PC-3 (cell line): ENCODE data around the gene FEN1. TPM values are rescaled to one million over a fixed set of nuclear protein-coding genes. Genes with fewer than 3 reads are reported as not detected.

Source experiments
- ATAC-seq: fragments of 200-7000 bp; cut with Tn5 transposase; 2 replicates; pipeline ENCODE4 v1.9.1; 2020; ENCODE audit warnings: mild to moderate bottlenecking, moderate library complexity
- BruUV-seq: library from RNA; stranded (reverse); fragments of 400-500 nt; replicated peaks from 2 replicates; lab custom pipeline; 2021; lab: Mats Ljungman, UMichigan
- CTCF ChIA-PET: fragments of 300-600 bp; sonication (Branson Sonifier 250); formaldehyde crosslinking; loops from one replicate; lab custom pipeline; 2022; ENCODE audit warnings: antibody characterized with exemption; lab: Charles Lee
- POLR2A ChIA-PET: fragments of 300-600 bp; sonication (Branson Sonifier 250); formaldehyde crosslinking; loops from one replicate; lab custom pipeline; 2022; ENCODE audit warnings: antibody characterized with exemption; ENCODE audit not compliant: unreplicated experiment; lab: Charles Lee
- DNase-seq: peaks from one replicate; pipeline ENCODE4 v3.0.0-alpha.2; 2015
- H2AFZ ChIP-seq: fragments of 300-600 bp; sonication (generic); 2 replicates; pipeline ENCODE4 v1.6.0; 2016; ENCODE audit warnings: antibody characterized with exemption, low read length
- H3F3A ChIP-seq: fragments of 300-600 bp; sonication (generic); one replicate; pipeline ENCODE4 v1.6.0; 2017; ENCODE audit warnings: antibody characterized with exemption, low read length, control low read depth, mild to moderate bottlenecking; ENCODE audit not compliant: unreplicated experiment
- H3K27ac ChIP-seq: fragments of 300-600 bp; sonication (generic); 2 replicates; pipeline ENCODE4 v1.5.1; 2016; ENCODE audit warnings: mild to moderate bottlenecking, low read length
- H3K27me3 ChIP-seq: fragments of 300-600 bp; sonication (generic); 2 replicates; pipeline ENCODE4 v1.6.1; 2016; ENCODE audit warnings: low read length, mixed read lengths
- H3K36me3 ChIP-seq: fragments of 300-600 bp; sonication (generic); 2 replicates; pipeline ENCODE4 v1.6.1; 2016; ENCODE audit warnings: low read depth, mixed run types, low read length, mixed read lengths
- H3K4me1 ChIP-seq: fragments of 300-600 bp; sonication (generic); 2 replicates; pipeline ENCODE4 v1.5.1; 2016; ENCODE audit warnings: low read length; ENCODE audit not compliant: insufficient read depth
- H3K4me2 ChIP-seq: fragments of 300-600 bp; sonication (generic); 2 replicates; pipeline ENCODE4 v1.6.0; 2016; ENCODE audit warnings: low read length
- H3K4me3 ChIP-seq: fragments of 300-600 bp; sonication (generic); 2 replicates; pipeline ENCODE4 v1.5.1; 2016; ENCODE audit warnings: mild to moderate bottlenecking, low read length, mixed read lengths
- H3K79me2 ChIP-seq: fragments of 300-600 bp; sonication (generic); 2 replicates; pipeline ENCODE4 v1.6.1; 2017; ENCODE audit warnings: low read length, mixed read lengths
- H3K9ac ChIP-seq: fragments of 300-600 bp; sonication (generic); 2 replicates; pipeline ENCODE4 v1.6.0; 2016; ENCODE audit warnings: mild to moderate bottlenecking, low read length
- H3K9me2 ChIP-seq: fragments of 300-600 bp; sonication (generic); replicated peaks from 2 replicates; pipeline ENCODE4 v1.6.1; 2016; ENCODE audit warnings: mixed run types, low read length, mixed read lengths
- H3K9me3 ChIP-seq: fragments of 300-600 bp; sonication (generic); 2 replicates; pipeline ENCODE4 v1.6.1; 2016; ENCODE audit warnings: low read length, mixed read lengths
- H4K20me1 ChIP-seq: fragments of 300-600 bp; sonication (generic); 2 replicates; pipeline ENCODE4 v1.6.1; 2016; ENCODE audit warnings: low read length, mixed read lengths
- EZH2 ChIP-seq: fragments of 300-600 bp; sonication (generic); IDR thresholded peaks from one replicate; pipeline ENCODE4 v1.6.1; 2017; ENCODE audit warnings: antibody characterized with exemption, mild to moderate bottlenecking, low read length; ENCODE audit not compliant: unreplicated experiment
- EZH2phosphoT487 ChIP-seq: fragments of 300-600 bp; sonication (generic); IDR thresholded peaks from 2 replicates; pipeline ENCODE4 v1.6.1; 2018; ENCODE audit warnings: mild to moderate bottlenecking, antibody characterized with exemption, low read length, borderline replicate concordance
- intact Hi-C: fragments of 100-400 bp; cut with micrococcal nuclease; formaldehyde crosslinking; loops from 2 replicates; pipeline ENCODE4 v1.9.0; 2023
- total RNA-seq: library from RNA; depleted of rRNA; stranded (reverse); fragments of >200 nt; gene quantifications from 2 replicates; pipeline ENCODE4 v1.2.3, GENCODE V29; 2014
- TF ChIP-seq, protein P1 (sequence below): fragments of 300-600 bp; sonication (generic); conservative IDR thresholded peaks from 2 replicates; pipeline ENCODE4 v1.5.1; 2017; ENCODE audit warnings: antibody characterized with exemption, low read depth, mild to moderate bottlenecking, low read length

Gene FEN1
- total RNA-seq, 1 experiment from 2014 or later: 132 TPM

DNA sequence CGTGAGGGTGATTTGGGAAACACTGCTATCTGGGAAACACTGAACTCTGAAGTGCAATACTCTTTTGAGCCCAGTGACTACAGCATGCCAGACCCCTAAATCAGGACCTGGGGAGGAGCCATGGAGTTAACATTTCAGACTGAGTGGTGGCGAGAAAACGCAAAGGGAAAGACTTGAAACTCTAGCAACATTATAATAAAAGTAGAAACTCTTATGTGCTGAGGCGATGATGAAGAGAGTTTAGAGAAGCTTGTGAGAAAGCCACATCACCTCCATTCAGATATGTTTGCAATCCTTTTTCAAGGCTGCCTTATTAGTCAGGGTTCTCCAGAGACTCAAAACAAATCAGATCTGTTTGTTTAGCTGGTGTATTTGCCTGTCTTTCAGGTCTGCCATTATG lies 1.9 kb downstream of the FEN1 start:
- intact Hi-C loops: no loop called here
- Histone ChIP-seq H3K4me1 (peaks cover 14% of the 10 kb centered on the region), H3K9me3 (no peaks in the 10 kb centered on the region), H3K27ac (no peak overlapping the region), H4K20me1 (peaks cover 12% of the 10 kb centered on the region; the same call in 1 of the 2 replicates), H2AFZ (no peak overlapping the region), H3K4me2 (peak overlapping the region; percentile 61), H3K9ac (no peak overlapping the region), H3K9me2 (no peaks in the 10 kb centered on the region), H3K36me3 (peaks cover 45% of the 10 kb centered on the region; the same call in 1 of the 2 replicates), H3K79me2 (peaks cover 93% of the 10 kb centered on the region), H3F3A (no peaks in the 10 kb centered on the region), H3K27me3 (no peaks in the 10 kb centered on the region), H3K4me3 (peak overlapping the region; percentile 38)
- ATAC-seq: no peak
- BruUV-seq: no TSS peak
- ChIA-PET POLR2A (no interaction called here), CTCF (no interaction called here)
- TF ChIP-seq, protein P1, sequence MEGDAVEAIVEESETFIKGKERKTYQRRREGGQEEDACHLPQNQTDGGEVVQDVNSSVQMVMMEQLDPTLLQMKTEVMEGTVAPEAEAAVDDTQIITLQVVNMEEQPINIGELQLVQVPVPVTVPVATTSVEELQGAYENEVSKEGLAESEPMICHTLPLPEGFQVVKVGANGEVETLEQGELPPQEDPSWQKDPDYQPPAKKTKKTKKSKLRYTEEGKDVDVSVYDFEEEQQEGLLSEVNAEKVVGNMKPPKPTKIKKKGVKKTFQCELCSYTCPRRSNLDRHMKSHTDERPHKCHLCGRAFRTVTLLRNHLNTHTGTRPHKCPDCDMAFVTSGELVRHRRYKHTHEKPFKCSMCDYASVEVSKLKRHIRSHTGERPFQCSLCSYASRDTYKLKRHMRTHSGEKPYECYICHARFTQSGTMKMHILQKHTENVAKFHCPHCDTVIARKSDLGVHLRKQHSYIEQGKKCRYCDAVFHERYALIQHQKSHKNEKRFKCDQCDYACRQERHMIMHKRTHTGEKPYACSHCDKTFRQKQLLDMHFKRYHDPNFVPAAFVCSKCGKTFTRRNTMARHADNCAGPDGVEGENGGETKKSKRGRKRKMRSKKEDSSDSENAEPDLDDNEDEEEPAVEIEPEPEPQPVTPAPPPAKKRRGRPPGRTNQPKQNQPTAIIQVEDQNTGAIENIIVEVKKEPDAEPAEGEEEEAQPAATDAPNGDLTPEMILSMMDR: no peak
- TF ChIP-seq EZH2phosphoT487 (no peak), EZH2 (no peak)
- no peak for DNase-seq

DNA sequence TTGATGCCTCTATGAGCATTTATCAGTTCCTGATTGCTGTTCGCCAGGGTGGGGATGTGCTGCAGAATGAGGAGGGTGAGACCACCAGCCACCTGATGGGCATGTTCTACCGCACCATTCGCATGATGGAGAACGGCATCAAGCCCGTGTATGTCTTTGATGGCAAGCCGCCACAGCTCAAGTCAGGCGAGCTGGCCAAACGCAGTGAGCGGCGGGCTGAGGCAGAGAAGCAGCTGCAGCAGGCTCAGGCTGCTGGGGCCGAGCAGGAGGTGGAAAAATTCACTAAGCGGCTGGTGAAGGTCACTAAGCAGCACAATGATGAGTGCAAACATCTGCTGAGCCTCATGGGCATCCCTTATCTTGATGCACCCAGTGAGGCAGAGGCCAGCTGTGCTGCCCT lies 2.7 kb downstream of the FEN1 start:
- intact Hi-C loops: loop anchor here (5.0 kb wide), 1 partner anchor 582 kb away; no protein-coding TSS in a partner anchor
- Histone ChIP-seq H3K9me2 (no peaks in the 10 kb centered on the region), H3K79me2 (peaks cover 92% of the 10 kb centered on the region), H2AFZ (no peak overlapping the region), H3K27me3 (no peaks in the 10 kb centered on the region), H3K9ac (no peak overlapping the region), H4K20me1 (peaks cover 12% of the 10 kb centered on the region; the same call in 1 of the 2 replicates), H3K27ac (no peak overlapping the region), H3F3A (no peaks in the 10 kb centered on the region), H3K9me3 (no peaks in the 10 kb centered on the region), H3K4me2 (no peak overlapping the region), H3K4me3 (no peak overlapping the region), H3K4me1 (peaks cover 19% of the 10 kb centered on the region), H3K36me3 (peaks cover 40% of the 10 kb centered on the region; the same call in 1 of the 2 replicates)
- DNase-seq (no peak), ATAC-seq (no peak)
- no TSS peak for BruUV-seq
- ChIA-PET CTCF (no interaction called here), POLR2A (interaction anchor here (0.6 to 0.7 kb wide), 2 partner anchors 19 to 1973 kb away, joined by 3 read pairs; partner anchors contain the start of gene ZFTA)
- TF ChIP-seq, protein P1: no peak
- TF ChIP-seq EZH2phosphoT487: no peak
- TF ChIP-seq EZH2: no peak

DNA sequence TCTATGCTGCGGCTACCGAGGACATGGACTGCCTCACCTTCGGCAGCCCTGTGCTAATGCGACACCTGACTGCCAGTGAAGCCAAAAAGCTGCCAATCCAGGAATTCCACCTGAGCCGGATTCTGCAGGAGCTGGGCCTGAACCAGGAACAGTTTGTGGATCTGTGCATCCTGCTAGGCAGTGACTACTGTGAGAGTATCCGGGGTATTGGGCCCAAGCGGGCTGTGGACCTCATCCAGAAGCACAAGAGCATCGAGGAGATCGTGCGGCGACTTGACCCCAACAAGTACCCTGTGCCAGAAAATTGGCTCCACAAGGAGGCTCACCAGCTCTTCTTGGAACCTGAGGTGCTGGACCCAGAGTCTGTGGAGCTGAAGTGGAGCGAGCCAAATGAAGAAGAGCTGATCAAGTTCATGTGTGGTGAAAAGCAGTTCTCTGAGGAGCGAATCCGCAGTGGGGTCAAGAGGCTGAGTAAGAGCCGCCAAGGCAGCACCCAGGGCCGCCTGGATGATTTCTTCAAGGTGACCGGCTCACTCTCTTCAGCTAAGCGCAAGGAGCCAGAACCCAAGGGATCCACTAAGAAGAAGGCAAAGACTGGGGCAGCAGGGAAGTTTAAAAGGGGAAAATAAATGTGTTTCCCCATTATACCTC lies 3.3 kb downstream of the FEN1 start:
- intact Hi-C loops: loop anchor here (2.0 to 5.0 kb wide), 3 partner anchors 95 to 581 kb away; partner anchors contain the start of gene FADS3
- no peaks in the 10 kb centered on the region for H3K27me3 ChIP-seq
- no peaks in the 10 kb centered on the region for H3F3A ChIP-seq
- H3K27ac ChIP-seq: no peak overlapping the region
- H3K79me2 ChIP-seq: peaks cover 86% of the 10 kb centered on the region
- ATAC-seq (no peak), DNase-seq (no peak)
- H3K36me3 ChIP-seq: peaks cover 40% of the 10 kb centered on the region; the same call in 1 of the 2 replicates
- no TSS peak for BruUV-seq
- no peaks in the 10 kb centered on the region for H3K9me3 ChIP-seq
- peaks cover 12% of the 10 kb centered on the region; the same call in 1 of the 2 replicates for H4K20me1 ChIP-seq
- H3K9me2 ChIP-seq: no peaks in the 10 kb centered on the region
- H3K4me3 ChIP-seq: no peak overlapping the region
- POLR2A ChIA-PET: interaction anchor here (0.6 to 0.7 kb wide), 2 partner anchors 19 to 1972 kb away, joined by 3 read pairs; partner anchors contain the start of gene ZFTA
- H3K4me1 ChIP-seq: peaks cover 24% of the 10 kb centered on the region
- no peak for TF ChIP-seq EZH2phosphoT487
- no peak for TF ChIP-seq EZH2
- TF ChIP-seq, protein P1: no peak
- no peak overlapping the region for H3K9ac ChIP-seq
- CTCF ChIA-PET: interaction anchor here (1.7 kb wide), 1 partner anchor 312 kb away, joined by 21 read pairs; no protein-coding TSS in a partner anchor
- no peak overlapping the region for H2AFZ ChIP-seq
- no peak overlapping the region for H3K4me2 ChIP-seq
